Stimulated activated CD8-positive, alpha-beta memory T cell treated with anti-CD3 and anti-CD28 coated beads, Interleukin-12 subunit alpha, Interleukin-12 subunit beta, amount 100 ng/mL, for 24 hours (primary cell): ENCODE data around the gene HIVEP3.

Experiments
- DNase-seq: peaks from one replicate; pipeline ENCODE4 v3.0.0-alpha.2; 2020; ENCODE audit errors: extremely low read depth

The HIVEP3 gene

GRCh38 chr1:41614818-41615217 is 303.9 kb downstream of the HIVEP3 start:
- DNase-seq = no peak

GRCh38 chr1:41613689-41614574 is 304.8 kb downstream of the HIVEP3 start:
- no peak for DNase-seq

- no peak for DNase-seq
These were observed 305.8 kb downstream of the HIVEP3 start for GRCh38 chr1:41612953-41613352.

- DNase-seq = no peak
These were observed 306.7 kb downstream of the HIVEP3 start for GRCh38 chr1:41611932-41612450.

GRCh38 chr1:41611068-41611931 is 307.4 kb downstream of the HIVEP3 start:
- no peak for DNase-seq

- DNase-seq = no peak
These were observed 308.4 kb downstream of the HIVEP3 start for GRCh38 chr1:41610361-41610760.

DNA sequence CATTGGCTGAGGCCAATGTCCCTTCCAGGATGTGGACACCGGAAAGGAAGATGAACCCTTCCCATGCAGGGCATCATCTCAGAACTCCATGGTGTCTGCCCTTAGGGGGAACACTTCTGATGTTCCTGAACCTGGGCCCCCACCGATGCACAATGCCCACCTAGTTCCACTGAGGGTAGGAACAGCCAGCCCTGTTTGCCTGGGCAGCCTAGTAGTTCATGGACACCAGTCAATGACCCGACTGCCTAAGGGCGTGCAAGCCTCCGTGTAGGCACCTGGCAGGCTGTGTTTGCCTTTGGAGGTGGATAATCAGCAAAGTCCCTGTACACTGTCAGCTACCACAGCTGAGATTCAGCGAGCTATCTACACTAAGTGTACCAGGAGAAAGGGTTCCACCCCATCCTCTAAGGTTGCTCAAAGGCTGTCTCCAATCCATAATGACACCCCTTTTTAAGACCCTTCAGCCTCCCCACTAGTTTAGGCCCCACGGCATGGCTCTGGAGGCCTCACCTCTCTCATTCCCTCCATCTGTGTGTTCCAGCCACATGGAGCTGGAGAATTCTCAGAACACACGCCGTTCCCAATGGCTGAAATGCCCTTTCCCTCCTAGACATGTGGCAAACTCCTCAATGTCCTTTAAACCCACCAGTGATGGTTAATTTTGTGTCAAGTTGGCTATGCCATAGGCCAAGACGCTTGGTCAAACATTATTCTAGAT is 309.4 kb downstream of the HIVEP3 start:
- DNase-seq = no peak

- DNase-seq = no peak
These were observed 310.5 kb downstream of the HIVEP3 start for GRCh38 chr1:41608211-41608610.

DNA sequence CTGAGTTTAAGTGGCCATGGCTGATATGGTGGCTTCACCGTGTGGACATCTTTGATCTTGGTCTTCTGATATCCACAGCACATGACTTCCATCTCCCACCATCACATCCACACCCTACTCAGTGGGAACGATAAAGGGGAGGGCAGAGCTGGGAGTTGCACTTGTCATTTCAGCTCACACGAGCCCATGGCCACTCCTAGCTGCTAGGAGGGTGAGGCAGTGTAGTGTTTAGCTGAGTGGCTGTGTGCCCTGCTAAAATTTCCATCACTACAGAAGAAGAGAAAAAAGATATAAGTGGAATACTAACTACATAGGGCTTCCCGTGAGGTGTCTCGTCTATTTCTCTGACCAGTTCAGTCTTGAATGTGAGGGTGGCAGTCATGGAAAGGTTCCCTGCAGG is 310.9 kb downstream of the HIVEP3 start:
- no peak for DNase-seq

DNA sequence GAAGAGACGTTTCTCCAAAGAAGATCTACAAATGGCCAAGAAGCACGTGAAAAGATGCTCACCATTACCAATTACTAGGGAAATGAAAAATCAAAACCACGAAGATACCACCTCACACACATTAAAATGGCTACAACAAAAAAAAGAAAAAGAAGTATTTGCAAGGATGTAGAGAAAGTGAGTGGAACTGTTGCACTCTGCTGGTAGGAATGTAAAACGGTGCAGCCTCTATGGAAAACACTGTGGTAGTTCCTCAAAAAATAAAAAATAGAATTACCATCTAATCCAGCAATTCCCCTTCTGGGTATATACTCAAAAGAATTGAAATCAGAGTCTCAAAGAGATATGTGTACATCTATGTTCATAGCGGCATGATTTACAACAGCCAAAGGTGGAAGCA is 318.8 kb downstream of the HIVEP3 start:
- DNase-seq = no peak

GRCh38 chr1:41598325-41598724 is 320.4 kb downstream of the HIVEP3 start:
- DNase-seq = no peak

- DNase-seq = no peak
These were observed 326.1 kb downstream of the HIVEP3 start for GRCh38 chr1:41592451-41593125.

DNA sequence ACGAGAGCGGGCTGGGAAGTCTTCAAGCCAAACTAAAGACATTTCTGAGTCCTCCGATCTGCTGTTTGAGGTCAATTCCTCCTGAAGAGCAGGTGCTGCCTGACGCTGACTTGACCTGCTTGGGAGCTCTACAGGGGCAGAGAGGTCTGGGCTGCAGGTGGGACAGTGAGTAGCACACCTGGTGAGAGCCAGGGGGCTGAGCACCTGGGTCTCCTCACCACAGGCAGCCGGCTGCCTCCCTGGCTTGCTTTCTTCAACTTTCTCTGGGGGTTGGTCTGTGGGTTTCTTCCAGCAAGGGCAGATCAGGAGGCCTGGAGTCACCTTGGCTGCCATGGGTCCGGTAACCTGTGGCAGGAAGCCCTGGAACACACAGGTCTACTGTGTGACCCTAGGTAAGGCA is 326.8 kb downstream of the HIVEP3 start:
- DNase-seq = no peak

GRCh38 chr1:41590331-41590730 is 328.4 kb downstream of the HIVEP3 start:
- no peak for DNase-seq

GRCh38 chr1:41589395-41589794 is 329.3 kb downstream of the HIVEP3 start:
- DNase-seq = no peak

DNA sequence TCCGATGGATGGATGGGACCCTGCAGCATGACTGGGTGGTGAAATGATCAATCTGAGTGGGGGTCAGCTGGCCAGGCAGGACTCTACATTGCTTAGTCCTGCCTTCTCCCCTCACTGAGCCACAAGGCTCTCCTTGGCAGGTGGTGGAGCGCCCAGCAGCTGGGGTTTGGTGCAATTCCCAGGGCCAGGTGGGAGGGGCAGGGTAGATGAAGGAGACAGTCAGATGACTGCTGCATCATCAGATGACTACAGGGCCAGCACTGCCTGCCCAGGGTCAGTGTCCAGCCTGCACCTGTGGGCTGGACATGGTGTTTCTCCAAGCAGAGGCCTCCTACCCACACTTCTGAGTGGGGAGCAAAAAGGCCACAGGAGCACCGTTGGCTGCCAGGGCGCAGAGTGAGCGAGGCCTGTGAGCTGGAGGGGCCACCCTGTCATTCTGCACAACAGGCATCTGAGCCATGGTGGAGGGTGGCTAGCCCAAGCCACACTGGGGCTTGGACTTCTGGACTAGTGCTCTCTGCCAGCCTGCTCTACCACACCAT is 330.3 kb downstream of the HIVEP3 start:
- no peak for DNase-seq

- no peak for DNase-seq
These were observed 330.9 kb downstream of the HIVEP3 start for GRCh38 chr1:41587791-41588190.

- DNase-seq = no peak
These were observed 332.5 kb downstream of the HIVEP3 start for GRCh38 chr1:41586230-41586629.

DNA sequence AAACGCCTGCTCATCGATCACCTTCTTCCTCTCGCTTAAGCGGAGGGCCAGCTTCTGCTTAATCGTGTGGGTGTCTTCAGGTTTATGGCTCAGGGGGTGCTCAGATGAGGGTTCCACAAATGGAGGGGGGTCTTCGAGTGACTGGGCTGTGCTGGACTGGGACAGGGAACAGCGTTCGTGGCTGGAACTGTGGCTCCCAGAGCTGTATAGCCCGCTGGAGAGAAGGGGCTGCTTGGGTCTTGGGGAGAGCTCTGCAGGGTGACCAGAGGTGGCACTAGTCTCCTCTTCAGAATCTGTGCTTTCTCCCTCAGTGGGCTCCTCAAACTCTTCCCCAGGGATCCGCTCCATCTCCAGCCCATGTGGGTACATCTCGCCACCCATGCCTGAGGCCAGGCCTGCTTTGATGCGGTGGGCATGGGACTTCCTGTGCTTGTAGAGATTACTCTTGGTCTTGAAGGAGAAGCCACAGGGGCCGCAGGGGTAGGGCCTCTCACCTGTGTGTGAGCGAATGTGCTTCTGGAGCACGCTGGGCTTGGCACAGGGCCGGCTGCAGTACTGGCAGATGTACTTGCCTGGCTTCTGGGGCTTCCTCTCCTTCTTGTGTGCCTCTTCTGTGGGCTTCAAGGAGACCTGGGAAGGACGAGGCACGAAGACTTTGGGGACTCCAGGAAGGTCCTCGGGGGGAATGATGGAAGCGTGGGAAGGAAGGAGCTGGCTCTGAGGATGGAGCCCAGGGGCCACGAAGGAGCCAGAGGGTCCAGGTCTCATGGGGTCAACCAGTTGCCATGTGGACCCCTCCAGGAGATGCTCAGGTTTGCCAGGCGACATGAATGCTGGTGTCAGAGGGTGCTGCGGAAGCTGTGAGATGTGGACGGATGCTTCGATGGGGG is 334.8 kb downstream of the HIVEP3 start:
- DNase-seq = no peak
